Right lobe of liver (tissue), 6 donors: ENCODE results near the gene SNX14. TPM values are rescaled to one million over a fixed set of nuclear protein-coding genes. Genes with fewer than 3 reads are reported as not detected.

Experiments
- ATAC-seq, 4 donors: fragments of 200-7000 bp; cut with Tn5 transposase; one replicate each; pipeline ENCODE4 v1.9.1; 2020; ENCODE audit warnings: mild to moderate bottlenecking in 4 of 4, moderate library complexity in 4 of 4
- DNase-seq, 3 donors: peaks; one replicate each; pipeline ENCODE4 v3.0.0-alpha.2; 2020
- H3K27ac ChIP-seq, 3 donors: fragments of 200-600 bp; one replicate each; pipeline ENCODE4 v1.8.0; 2022
- H3K27me3 ChIP-seq, 2 donors: fragments of 200-600 bp; one replicate each; pipeline ENCODE4 v1.8.0; 2022
- H3K36me3 ChIP-seq, 4 donors: fragments of 200-600 bp; sonication (generic) in 1 of 4; one replicate each; pipeline versions ENCODE4 v1.5.1 to v1.8.0; 2017 to 2022; ENCODE audit warnings: control low read depth in 1 of 4
- H3K4me1 ChIP-seq, 4 donors: fragments of 200-600 bp; sonication (generic) in 1 of 4; one replicate each; pipeline versions ENCODE4 v1.5.1 to v1.8.0; 2017 to 2022; ENCODE audit warnings: control low read depth in 1 of 4
- H3K4me3 ChIP-seq, 3 donors: fragments of 200-600 bp; one replicate each; pipeline ENCODE4 v1.8.0; 2022
- H3K9me3 ChIP-seq, 4 donors: fragments of 200-600 bp; sonication (generic) in 1 of 4; one replicate each; pipeline versions ENCODE4 v1.5.1 to v1.8.0; 2017 to 2022; ENCODE audit warnings: control low read depth in 1 of 4
- CTCF ChIP-seq, 4 donors: fragments of 200-600 bp in 3 of 4; fragments of 450-650 bp in 1 of 4; IDR thresholded peaks; one replicate each; pipeline versions ENCODE4 v1.5.1 to v1.8.0; 2016 to 2022; ENCODE audit warnings: antibody characterized with exemption in 4 of 4, mild to moderate bottlenecking in 2 of 4
- POLR2A ChIP-seq: fragments of 450-650 bp; IDR thresholded peaks from one replicate; pipeline ENCODE4 v1.6.1; 2017; ENCODE audit warnings: antibody characterized with exemption, mild to moderate bottlenecking
- WGBS: methylation state at CpG from one replicate; pipeline ENCODE4 v1.1.6; 2018; ENCODE audit warnings: low coverage, low lambda C conversion rate; ENCODE audit not compliant: insufficient coverage; ENCODE audit errors: missing lambda C conversion rate; 5-methylcytosine and 5-hydroxymethylcytosine counted together
- intact Hi-C, 2 donors: fragments of 100-400 bp; cut with DNase I; formaldehyde crosslinking; loops; one replicate each; pipeline versions ENCODE4 v1.11.2 to v1.14.1; 2022
- total RNA-seq, 6 experiments: library from RNA; depleted of rRNA in 2 of 6; stranded (reverse); fragments of >200 nt in 2 of 6; fragmentation: NEBNext Ultra II Directional in 3 of 6; extraction: Animal tissue kit (Norgen Biotek cat#: 25700) in 3 of 6; gene quantifications; one replicate each; pipeline versions ENCODE4 v1.1.0 to v1.2.4, GENCODE V29; 2016 to 2023
- donor health status: DM: no; HTN: yes; CAD: no.
- donor health status: DM: no; HTN: no; CAD: no.
- donor health status: DM: no; HTN: no; CAD: no.
- donor health status: DM: no; HTN: yes; CAD: no.
- donor health status: DM: no; HTN: yes; CAD: no.

Gene SNX14
- total RNA-seq, 6 experiments from 2014 or later: 35.0 to 72.5 (median 51.9) TPM

- DNase-seq (no peak), ATAC-seq (peak; percentile 63 to 82 (median 69))
- H3K4me3 ChIP-seq: no peak overlapping the region
- 33% methylated on average over 4 of the region's 4 CpGs for WGBS
- no peaks in the 10 kb centered on the region for H3K36me3 ChIP-seq
- H3K27me3 ChIP-seq: no peaks in the 10 kb centered on the region
- no peaks in the 10 kb centered on the region for H3K9me3 ChIP-seq
- TF ChIP-seq CTCF (IDR thresholded peaks at IDR 0.05) (no peak), POLR2A (no peak)
- intact Hi-C loops: loop anchor here in 1 of 2 donors (10.0 kb wide), 1 partner anchor 56 kb away; no protein-coding TSS in a partner anchor
- peaks cover 0 to 52% (median 12%) of the 10 kb centered on the region in 4 donors for H3K4me1 ChIP-seq
- H3K27ac ChIP-seq: peak overlapping the region; percentile 10 to 82 (median 73)
These were observed 133.3 kb downstream of the SNX14 start for GRCh38 chr6:85460154-85460920.

GRCh38 chr6:85459224-85459901, 134.3 kb downstream of the SNX14 start:
- WGBS: 59% methylated on average over 4 of the region's 4 CpGs
- H3K27ac ChIP-seq: peak overlapping the region in 2 of 3 donors; percentile 10 to 82
- intact Hi-C loops: no loop called here

GRCh38 chr6:85458782-85459181, 134.9 kb downstream of the SNX14 start:
- intact Hi-C loops: no loop called here
- TF ChIP-seq POLR2A (no peak), CTCF (IDR thresholded peaks at IDR 0.05) (no peak)
- no peak overlapping the region for H3K27ac ChIP-seq
- WGBS: 51% methylated on average over 3 of the region's 3 CpGs
- no peaks in the 10 kb centered on the region for H3K27me3 ChIP-seq
- H3K36me3 ChIP-seq: no peaks in the 10 kb centered on the region
- ATAC-seq: peak; percentile 40 to 56 (median 50)
- peaks cover 0 to 49% (median 13%) of the 10 kb centered on the region in 4 donors for H3K4me1 ChIP-seq
- H3K4me3 ChIP-seq: no peak overlapping the region
- no peaks in the 10 kb centered on the region for H3K9me3 ChIP-seq
- peak in 2 of 3 donors; percentile 33 to 61 for DNase-seq

More at GRCh38 chr6:85459224-85459901, 134.3 kb downstream of the SNX14 start:
- Histone ChIP-seq H3K27me3 (no peaks in the 10 kb centered on the region), H3K4me3 (no peak overlapping the region), H3K36me3 (no peaks in the 10 kb centered on the region), H3K4me1 (peaks cover 0 to 52% (median 12%) of the 10 kb centered on the region in 4 donors), H3K9me3 (no peaks in the 10 kb centered on the region)
- ATAC-seq (no peak), DNase-seq (no peak)
- TF ChIP-seq POLR2A (no peak), CTCF (IDR thresholded peaks at IDR 0.05) (no peak)

- Histone ChIP-seq H3K9me3 (no peaks in the 10 kb centered on the region), H3K4me1 (peaks cover 0 to 47% (median 15%) of the 10 kb centered on the region in 4 donors), H3K27ac (no peak overlapping the region), H3K36me3 (no peaks in the 10 kb centered on the region), H3K27me3 (no peaks in the 10 kb centered on the region), H3K4me3 (no peak overlapping the region)
- no peak for DNase-seq
- WGBS: 33% methylated on average over 2 of the region's 2 CpGs
- ATAC-seq: no peak
- intact Hi-C loops: no loop called here
- no peak for TF ChIP-seq POLR2A
- no peak for TF ChIP-seq CTCF (IDR thresholded peaks at IDR 0.05)
These were observed 135.5 kb downstream of the SNX14 start for GRCh38 chr6:85458184-85458583.
